Liver (tissue), 9 donors: Measurements from ENCODE around the gene FCGR2B. TPM values are rescaled to one million over a fixed set of nuclear protein-coding genes. Genes with fewer than 3 reads are reported as not detected.

ENCODE experiments used
- DNase-seq: peaks from one replicate; pipeline ENCODE4 v3.0.0-alpha.2; 2017; ENCODE audit warnings: low spot score
- H3K27ac ChIP-seq, 2 donors: one replicate each; pipeline ENCODE4 v1.7.0; 2013; ENCODE audit warnings: inconsistent platforms in 2 of 2, low read length in 2 of 2, control low read depth in 1 of 2, low read depth in 1 of 2, mild to moderate bottlenecking in 1 of 2
- H3K27me3 ChIP-seq, 4 donors: one replicate each; pipeline versions ENCODE4 v1.6.1 to v1.7.0; 2013; ENCODE audit warnings: low read length in 3 of 4, inconsistent platforms in 1 of 4, mild to moderate bottlenecking in 1 of 4, moderate library complexity in 1 of 4; ENCODE audit not compliant: control insufficient read depth in 4 of 4, insufficient read depth in 4 of 4
- H3K36me3 ChIP-seq, 4 donors: one replicate each; pipeline versions ENCODE4 v1.6.1 to v1.7.0; 2013; ENCODE audit warnings: low read length in 3 of 4, mild to moderate bottlenecking in 3 of 4, low read depth in 1 of 4, moderate library complexity in 1 of 4; ENCODE audit not compliant: control insufficient read depth in 4 of 4, insufficient read depth in 3 of 4
- H3K4me1 ChIP-seq, 4 donors: one replicate each; pipeline versions ENCODE4 v1.6.1 to v1.7.0; 2013; ENCODE audit warnings: low read length in 3 of 4, mild to moderate bottlenecking in 3 of 4, moderate library complexity in 1 of 4; ENCODE audit not compliant: control insufficient read depth in 4 of 4, insufficient read depth in 4 of 4
- H3K4me3 ChIP-seq, 3 donors: one replicate each; pipeline versions ENCODE4 v1.6.1 to v1.7.0; 2013; ENCODE audit warnings: low read length in 3 of 3, control low read depth in 1 of 3, low read depth in 1 of 3, mild to moderate bottlenecking in 1 of 3
- H3K9ac ChIP-seq, 2 donors: one replicate each; pipeline ENCODE4 v1.7.0; 2013; ENCODE audit warnings: low read length in 2 of 2, mild to moderate bottlenecking in 2 of 2, moderate library complexity in 2 of 2, control low read depth in 1 of 2, low read depth in 1 of 2
- H3K9me3 ChIP-seq, 4 donors: one replicate each; pipeline versions ENCODE4 v1.6.1 to v1.7.0; 2013; ENCODE audit warnings: low read length in 3 of 4; ENCODE audit not compliant: control insufficient read depth in 4 of 4
- ATF3 ChIP-seq: IDR thresholded peaks from 2 replicates; pipeline ENCODE4 v1.6.1; 2016; ENCODE audit warnings: antibody characterized with exemption
- CTCF ChIP-seq: fragments of 150-350 bp; IDR thresholded peaks from 2 replicates; pipeline ENCODE4 v1.5.1; 2017; ENCODE audit warnings: improper control_type of control experiment, low read depth, low read length; ENCODE audit not compliant: missing input control
- EGR1 ChIP-seq, 2 donors: IDR thresholded peaks; 2 replicates each; pipeline ENCODE4 v1.6.1; 2016 to 2018; ENCODE audit warnings: antibody characterized with exemption in 2 of 2, low read depth in 2 of 2
- FOXA1 ChIP-seq: IDR thresholded peaks from 2 replicates; pipeline ENCODE4 v1.6.1; 2016; ENCODE audit warnings: antibody characterized with exemption
- FOXA2 ChIP-seq: IDR thresholded peaks from 2 replicates; pipeline ENCODE4 v1.6.1; 2016; ENCODE audit warnings: antibody characterized with exemption
- GABPA ChIP-seq, 2 donors: IDR thresholded peaks in 1 of 2; conservative IDR thresholded peaks in 1 of 2; 2 replicates each; pipeline ENCODE4 v1.6.1; 2016; ENCODE audit warnings: antibody characterized with exemption in 2 of 2, mild to moderate bottlenecking in 1 of 2, moderate library complexity in 1 of 2
- HNF4A ChIP-seq, 2 donors: conservative IDR thresholded peaks; 2 replicates each; pipeline ENCODE4 v1.6.1; 2016; ENCODE audit warnings: antibody characterized with exemption in 2 of 2, mild to moderate bottlenecking in 2 of 2
- HNF4G ChIP-seq: IDR thresholded peaks from 2 replicates; pipeline ENCODE4 v1.6.1; 2016; ENCODE audit warnings: antibody characterized with exemption
- JUND ChIP-seq, 2 donors: IDR thresholded peaks; 2 replicates each; pipeline ENCODE4 v1.6.1; 2016; ENCODE audit warnings: antibody characterized with exemption in 2 of 2
- MAX ChIP-seq: IDR thresholded peaks from 2 replicates; pipeline ENCODE4 v1.6.1; 2016; ENCODE audit warnings: antibody characterized with exemption
- NR2F2 ChIP-seq: IDR thresholded peaks from 2 replicates; pipeline ENCODE4 v1.6.1; 2016; ENCODE audit warnings: antibody characterized with exemption
- RAD21 ChIP-seq, 2 donors: IDR thresholded peaks; 2 replicates each; pipeline ENCODE4 v1.6.1; 2016; ENCODE audit warnings: antibody characterized with exemption in 2 of 2, mild to moderate bottlenecking in 2 of 2
- REST ChIP-seq: IDR thresholded peaks from 2 replicates; pipeline ENCODE4 v1.6.1; 2016; ENCODE audit warnings: antibody characterized with exemption, mild to moderate bottlenecking
- RXRA ChIP-seq, 2 donors: IDR thresholded peaks; 2 replicates each; pipeline ENCODE4 v1.6.1; 2017 to 2018; ENCODE audit warnings: antibody characterized with exemption in 2 of 2, mild to moderate bottlenecking in 1 of 2
- SP1 ChIP-seq: IDR thresholded peaks from 2 replicates; pipeline ENCODE4 v1.6.1; 2018; ENCODE audit warnings: antibody characterized with exemption, mild to moderate bottlenecking
- TAF1 ChIP-seq: conservative IDR thresholded peaks from 2 replicates; pipeline ENCODE4 v1.6.1; 2016; ENCODE audit warnings: antibody characterized with exemption, mild to moderate bottlenecking
- YY1 ChIP-seq: IDR thresholded peaks from 2 replicates; pipeline ENCODE4 v1.6.1; 2016; ENCODE audit warnings: antibody characterized with exemption, mild to moderate bottlenecking
- WGBS: extraction: QIAGEN DNeasy Blood & Tissue Kit; methylation state at CpG from one replicate; pipeline ENCODE4 v1.1.7; 2013; 5-methylcytosine and 5-hydroxymethylcytosine counted together
- polyA plus RNA-seq, 2 donors: library from polyadenylated mRNA; stranded (reverse) in 1 of 2; unstranded in 1 of 2; fragments of 200-250 nt in 1 of 2; fragments of >200 nt in 1 of 2; fragmentation: Nextera tagmentation in 1 of 2; extraction: Ambion mirVana in 1 of 2; gene quantifications; one replicate each; pipeline versions ENCODE4 v1.2.1 to v1.2.3, GENCODE V29; 2013 to 2015
- total RNA-seq, 2 donors: library from RNA; depleted of rRNA; stranded (reverse); fragments of >200 nt; gene quantifications; one replicate each; pipeline ENCODE4 v1.2.3, GENCODE V29; 2014
- TF ChIP-seq, protein P1 (sequence below): IDR thresholded peaks from 2 replicates; pipeline ENCODE4 v1.6.1; 2016; ENCODE audit warnings: antibody characterized with exemption
- donor health status: healthy.
- donor health status: healthy.
- donor health status: healthy.
- donor health status: healthy.
- donor health status: healthy.

The FCGR2B gene
- total and polyA plus RNA-seq, 4 donors, result 7.9 to 39.5 (median 25.0) TPM

GRCh38 chr1:161676958-161677689 is 14.2 kb downstream of the FCGR2B start:
- no peaks in the 10 kb centered on the region for H3K36me3 ChIP-seq
- no peaks in the 10 kb centered on the region for H3K9me3 ChIP-seq
- no peak overlapping the region for H3K9ac ChIP-seq
- H3K27ac ChIP-seq, result no peak overlapping the region
- TF ChIP-seq FOXA1, result peak; percentile 44
- no peak for TF ChIP-seq NR2F2
- peak; percentile 48 for TF ChIP-seq SP1
- peak; percentile 59 to 89 for TF ChIP-seq JUND (IDR thresholded peaks at IDR 0.05)
- TF ChIP-seq, protein P1, sequence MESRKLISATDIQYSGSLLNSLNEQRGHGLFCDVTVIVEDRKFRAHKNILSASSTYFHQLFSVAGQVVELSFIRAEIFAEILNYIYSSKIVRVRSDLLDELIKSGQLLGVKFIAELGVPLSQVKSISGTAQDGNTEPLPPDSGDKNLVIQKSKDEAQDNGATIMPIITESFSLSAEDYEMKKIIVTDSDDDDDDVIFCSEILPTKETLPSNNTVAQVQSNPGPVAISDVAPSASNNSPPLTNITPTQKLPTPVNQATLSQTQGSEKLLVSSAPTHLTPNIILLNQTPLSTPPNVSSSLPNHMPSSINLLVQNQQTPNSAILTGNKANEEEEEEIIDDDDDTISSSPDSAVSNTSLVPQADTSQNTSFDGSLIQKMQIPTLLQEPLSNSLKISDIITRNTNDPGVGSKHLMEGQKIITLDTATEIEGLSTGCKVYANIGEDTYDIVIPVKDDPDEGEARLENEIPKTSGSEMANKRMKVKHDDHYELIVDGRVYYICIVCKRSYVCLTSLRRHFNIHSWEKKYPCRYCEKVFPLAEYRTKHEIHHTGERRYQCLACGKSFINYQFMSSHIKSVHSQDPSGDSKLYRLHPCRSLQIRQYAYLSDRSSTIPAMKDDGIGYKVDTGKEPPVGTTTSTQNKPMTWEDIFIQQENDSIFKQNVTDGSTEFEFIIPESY, result no peak
- TF ChIP-seq HNF4G, result peak; percentile 47
- peak; percentile 76 to 90 for TF ChIP-seq RXRA (IDR thresholded peaks at IDR 0.05)
- no peak for TF ChIP-seq GABPA (IDR thresholded peaks at IDR 0.05 in 1 of 2, conservative IDR thresholded peaks at IDR 0.05 in 1 of 2)
- no peak for TF ChIP-seq TAF1
- TF ChIP-seq ATF3, result peak; percentile 21
- TF ChIP-seq YY1, result no peak
- no peak for TF ChIP-seq EGR1 (IDR thresholded peaks at IDR 0.05; ENCODE audit: low read depth in 2 of 2)
- TF ChIP-seq HNF4A (conservative IDR thresholded peaks at IDR 0.05), result peak; percentile 61 to 75
- TF ChIP-seq RAD21 (IDR thresholded peaks at IDR 0.05), result peak in 1 of 2 donors; percentile 14
- no peak for TF ChIP-seq MAX
- no peak for TF ChIP-seq REST
- no peak for TF ChIP-seq CTCF
- TF ChIP-seq FOXA2, result peak; percentile 85
- no peak for DNase-seq
- no peak overlapping the region for H3K4me3 ChIP-seq
- peaks cover 4 to 24% (median 19%) of the 10 kb centered on the region in 4 donors for H3K4me1 ChIP-seq
- H3K27me3 ChIP-seq, result no peaks in the 10 kb centered on the region
- 43% methylated on average over 5 of the region's 5 CpGs for WGBS
